Erythroblast (primary cell): ENCODE measurements around the gene TENT5C.

ENCODE experiments used
- DNase-seq, 2 experiments: peaks; one replicate each; lab custom pipeline; 2025; lab: John Stamatoyannopoulos, UW
- GATA1 ChIP-seq: IDR thresholded peaks from 2 replicates; pipeline ENCODE4 v1.6.1; 2011; ENCODE audit warnings: low read depth, mild to moderate bottlenecking, control low read depth, low read length, moderate library complexity
- POLR2A ChIP-seq: IDR thresholded peaks from 2 replicates; pipeline ENCODE4 v1.6.1; 2011; ENCODE audit warnings: mild to moderate bottlenecking, low read length

Gene TENT5C

DNA sequence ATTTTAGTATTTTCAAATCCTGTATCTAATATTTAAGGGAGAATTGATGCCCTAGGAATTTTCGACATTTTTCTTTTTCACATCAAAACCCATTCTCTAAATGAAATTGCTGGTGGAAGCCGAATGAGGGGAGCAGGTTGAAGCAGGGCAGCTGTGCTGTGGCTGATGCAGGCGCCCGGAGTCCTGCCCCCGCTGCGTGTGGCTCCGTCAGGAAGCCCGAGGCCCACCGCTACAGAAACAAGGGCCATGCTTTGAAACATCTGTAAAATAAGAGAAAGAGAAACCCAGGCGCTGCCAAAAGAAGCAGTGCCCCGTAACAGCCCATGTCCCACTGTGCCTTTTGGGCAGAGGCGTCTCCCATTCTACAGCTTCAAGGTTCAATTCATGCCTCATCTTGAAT, 41.1 kb downstream of the TENT5C start:
- TF ChIP-seq GATA1 (no peak), POLR2A (no peak)
- no peak for DNase-seq

GRCh38 chr1:117648015-117648414, 42.2 kb downstream of the TENT5C start:
- TF ChIP-seq GATA1 = no peak
- no peak for TF ChIP-seq POLR2A
- DNase-seq = no peak

DNA sequence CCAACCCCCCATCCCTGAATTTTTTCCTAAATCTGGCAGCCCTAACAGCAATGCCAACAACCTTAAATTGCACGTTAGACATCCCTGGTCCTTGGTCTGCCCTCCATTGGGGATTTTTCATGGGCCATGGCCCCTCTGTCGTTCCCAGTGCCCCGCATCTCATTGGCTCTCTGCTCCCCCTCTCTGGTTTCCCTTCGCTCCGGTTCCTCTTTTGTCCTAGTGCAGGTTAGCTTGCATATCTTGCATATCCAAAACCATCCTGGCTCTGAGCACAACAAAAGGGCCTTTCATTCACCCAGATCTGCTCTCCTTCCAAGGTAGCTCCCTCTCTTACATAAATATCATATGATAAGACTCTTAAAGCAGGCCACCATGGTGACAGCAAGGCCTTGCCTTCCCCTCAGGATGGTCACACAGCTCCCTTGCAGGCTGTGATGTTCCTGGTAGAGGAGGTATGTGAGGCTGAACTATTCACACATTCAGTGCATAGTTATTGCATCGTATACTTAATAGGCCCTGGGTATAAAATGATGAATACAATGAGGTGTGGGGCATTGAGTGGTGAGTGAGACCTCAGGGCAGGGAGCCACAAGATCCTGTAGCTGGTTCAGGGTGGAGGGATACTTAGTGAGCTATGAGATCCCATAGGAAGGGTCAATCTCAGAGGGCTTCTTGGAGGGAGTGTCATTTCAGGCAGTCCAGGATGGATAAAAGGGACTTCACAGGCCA, 45.2 kb downstream of the TENT5C start:
- TF ChIP-seq GATA1 (no peak), POLR2A (no peak)

DNA sequence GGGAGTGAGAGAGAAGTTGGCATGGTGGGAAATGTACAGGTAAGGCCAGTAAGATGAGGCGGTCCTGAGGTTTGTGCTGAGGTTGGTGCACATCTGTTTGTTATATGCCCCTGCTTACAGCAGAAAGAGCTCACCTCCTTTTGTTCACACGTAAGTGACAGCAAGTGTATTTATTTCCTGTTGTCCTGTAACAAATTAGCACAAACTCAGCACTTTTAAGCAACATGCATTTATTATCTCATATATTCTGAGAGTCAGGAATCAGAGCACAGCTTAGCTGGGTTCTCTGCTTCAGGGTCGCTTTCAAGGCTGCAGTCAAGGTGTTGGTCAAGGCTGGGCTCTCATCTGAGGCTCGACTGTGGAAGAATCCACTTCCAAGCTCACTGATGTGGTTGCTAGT, 45.8 kb downstream of the TENT5C start:
- DNase-seq = no peak
- no peak for TF ChIP-seq POLR2A
- no peak for TF ChIP-seq GATA1

More for the DNA sequence above, 45.2 kb downstream of the TENT5C start:
- no peak for DNase-seq

DNA sequence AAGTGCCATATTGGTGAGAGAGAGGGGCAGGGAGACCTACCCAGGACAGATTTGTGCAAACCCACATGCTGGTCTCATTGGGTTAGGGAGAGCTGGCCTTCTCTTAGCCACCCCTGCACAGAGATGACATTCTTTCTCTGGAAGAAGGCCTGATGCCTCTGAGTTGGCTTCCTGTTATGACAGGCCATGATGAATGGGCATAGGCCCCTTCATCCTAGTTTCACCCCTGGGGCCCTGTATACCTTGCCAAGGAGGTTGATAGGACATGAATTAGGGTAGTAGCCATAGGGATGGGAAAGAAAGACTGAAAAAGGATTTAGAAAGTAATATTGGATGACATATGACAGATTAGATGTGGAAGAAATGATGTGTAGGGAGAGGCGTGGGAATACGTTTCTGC, 46.6 kb downstream of the TENT5C start:
- TF ChIP-seq POLR2A = no peak
- no peak for TF ChIP-seq GATA1
- no peak for DNase-seq

DNA sequence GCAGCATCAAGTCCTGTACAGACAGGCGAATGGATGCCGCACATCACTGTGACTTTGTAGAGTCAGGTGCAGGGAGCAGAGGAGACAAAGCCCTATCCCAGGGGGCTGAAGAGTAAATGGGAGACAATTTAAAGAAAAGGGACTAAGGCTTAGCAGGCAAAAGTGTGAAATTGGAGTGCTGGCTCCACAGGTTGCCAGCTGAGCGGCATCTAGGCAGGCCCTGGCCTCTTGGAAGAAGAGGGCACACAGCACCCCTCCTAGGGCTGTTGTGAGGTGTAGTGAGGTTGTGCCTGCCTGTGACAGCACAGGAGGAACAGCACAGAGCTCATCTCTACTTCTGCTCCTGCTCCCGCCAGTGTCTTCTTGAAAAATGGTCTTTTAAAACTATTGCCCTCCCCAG, 47.3 kb downstream of the TENT5C start:
- no peak for TF ChIP-seq POLR2A
- no peak for TF ChIP-seq GATA1
- no peak for DNase-seq

GRCh38 chr1:117653732-117654492, 48.1 kb downstream of the TENT5C start:
- TF ChIP-seq GATA1 (no peak), POLR2A (no peak)
- DNase-seq = peak in 1 of 2 experiments; percentile 45

- TF ChIP-seq GATA1 (no peak), POLR2A (no peak)
- DNase-seq = peak in 1 of 2 experiments; percentile 62
Measured at GRCh38 chr1:117654493-117655219, 48.8 kb downstream of the TENT5C start.

GRCh38 chr1:117655220-117655577, 49.4 kb downstream of the TENT5C start:
- DNase-seq = peak; percentile 94 to 96
- TF ChIP-seq POLR2A = peak; percentile 73
- peak; percentile 64 for TF ChIP-seq GATA1

DNA sequence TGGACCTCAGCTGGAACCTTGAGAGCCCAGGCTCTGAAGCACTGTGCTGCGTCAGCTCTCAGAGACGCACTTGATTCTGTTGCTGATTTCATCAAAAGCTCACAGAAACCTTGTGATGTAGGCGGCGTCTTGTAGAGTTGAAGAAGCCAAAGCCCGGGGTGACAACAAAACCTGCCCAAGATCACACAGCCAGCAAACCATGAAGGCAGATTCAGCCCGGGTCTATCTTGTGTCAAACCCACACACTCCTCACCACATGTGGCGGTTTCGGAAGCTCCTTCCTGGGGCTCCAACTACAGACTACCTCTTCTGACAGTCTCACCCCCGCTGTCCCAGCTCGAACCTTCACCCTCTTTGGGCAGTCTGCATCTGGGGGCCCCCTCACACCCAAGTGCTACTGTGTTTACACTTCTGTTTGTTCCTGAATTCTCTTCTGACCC, 50.4 kb downstream of the TENT5C start:
- peak; percentile 84 to 88 for DNase-seq
- TF ChIP-seq POLR2A (no peak), GATA1 (no peak)

GRCh38 chr1:117657031-117657430, 51.2 kb downstream of the TENT5C start:
- TF ChIP-seq GATA1 (no peak), POLR2A (no peak)
- peak; percentile 34 to 70 for DNase-seq

- TF ChIP-seq POLR2A (no peak), GATA1 (no peak)
- DNase-seq = peak in 1 of 2 experiments; percentile 38
Measured at GRCh38 chr1:117657949-117658660, 52.3 kb downstream of the TENT5C start.

DNA sequence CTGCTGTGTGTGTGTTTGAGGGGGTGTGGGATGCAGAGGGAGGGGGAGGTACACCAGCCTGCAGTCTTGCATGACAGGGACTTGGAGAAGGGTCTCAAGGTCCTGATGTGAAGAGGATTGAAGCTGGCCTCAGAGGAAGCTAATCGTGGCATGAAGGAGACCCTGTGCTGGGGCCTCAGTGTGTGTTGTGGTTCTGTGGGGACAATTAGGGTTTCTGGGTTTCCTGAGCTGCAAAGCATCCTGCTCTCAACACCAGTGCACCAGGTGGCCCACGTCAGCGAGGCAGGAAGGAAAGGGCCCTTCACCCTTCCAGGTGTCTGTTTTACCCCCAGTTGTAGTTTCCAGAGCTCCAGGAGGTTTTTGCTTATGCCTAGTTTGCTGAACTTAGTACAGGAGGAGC, 52.8 kb downstream of the TENT5C start:
- TF ChIP-seq POLR2A = no peak
- TF ChIP-seq GATA1 = no peak
- no peak for DNase-seq
